NCI-H128 (cell line): ENCODE measurements around the gene FAM89B.
"Not testable (repeated sequence)": the region's sequence is repeated elsewhere in the genome, so short reads cannot be mapped to it uniquely, and the experiment has no call there.

Experiments used
- DNase-seq: peaks from one replicate; lab custom pipeline; 2025; ENCODE audit not compliant: unreplicated experiment; lab: John Stamatoyannopoulos, UW

Gene FAM89B

DNA sequence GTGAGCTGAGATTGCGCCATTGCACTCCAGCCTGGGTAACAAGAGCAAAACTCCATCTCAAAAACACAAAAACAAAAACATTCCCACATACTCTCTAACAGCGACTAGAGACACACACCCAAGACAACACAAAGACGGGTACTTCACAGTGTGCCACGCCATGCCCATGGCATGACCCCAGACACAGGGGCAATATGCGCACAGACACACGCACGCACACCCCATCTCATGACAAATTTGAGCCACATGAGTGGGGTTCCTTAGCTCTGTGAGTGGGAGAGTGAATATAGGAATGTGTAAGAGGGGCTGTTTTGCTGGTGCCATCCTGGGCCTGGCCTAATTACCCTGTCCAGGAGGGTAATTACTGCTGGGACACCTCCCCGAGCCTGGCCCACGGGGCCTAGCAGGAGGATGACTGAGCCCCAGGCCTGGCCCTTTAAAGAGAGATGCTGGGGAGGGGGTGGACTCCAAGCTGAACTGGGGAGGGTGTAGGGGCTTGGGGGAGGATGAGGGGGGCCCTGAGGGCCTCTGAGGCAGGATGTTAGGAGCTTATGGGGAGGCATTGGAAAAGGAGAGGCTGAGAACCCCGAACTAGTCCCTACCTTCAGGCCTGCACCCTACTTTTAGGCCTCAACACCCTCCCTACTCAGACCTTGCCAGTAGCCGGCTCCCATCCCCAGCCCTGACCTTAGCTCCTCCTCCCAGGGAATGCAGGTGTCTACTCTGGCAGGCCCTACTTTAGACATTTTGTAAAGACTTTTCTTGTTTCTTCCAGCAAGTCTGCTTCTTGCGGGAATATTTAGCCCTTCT lies 15.7 kb upstream of the FAM89B start:
- no peak for DNase-seq

DNA sequence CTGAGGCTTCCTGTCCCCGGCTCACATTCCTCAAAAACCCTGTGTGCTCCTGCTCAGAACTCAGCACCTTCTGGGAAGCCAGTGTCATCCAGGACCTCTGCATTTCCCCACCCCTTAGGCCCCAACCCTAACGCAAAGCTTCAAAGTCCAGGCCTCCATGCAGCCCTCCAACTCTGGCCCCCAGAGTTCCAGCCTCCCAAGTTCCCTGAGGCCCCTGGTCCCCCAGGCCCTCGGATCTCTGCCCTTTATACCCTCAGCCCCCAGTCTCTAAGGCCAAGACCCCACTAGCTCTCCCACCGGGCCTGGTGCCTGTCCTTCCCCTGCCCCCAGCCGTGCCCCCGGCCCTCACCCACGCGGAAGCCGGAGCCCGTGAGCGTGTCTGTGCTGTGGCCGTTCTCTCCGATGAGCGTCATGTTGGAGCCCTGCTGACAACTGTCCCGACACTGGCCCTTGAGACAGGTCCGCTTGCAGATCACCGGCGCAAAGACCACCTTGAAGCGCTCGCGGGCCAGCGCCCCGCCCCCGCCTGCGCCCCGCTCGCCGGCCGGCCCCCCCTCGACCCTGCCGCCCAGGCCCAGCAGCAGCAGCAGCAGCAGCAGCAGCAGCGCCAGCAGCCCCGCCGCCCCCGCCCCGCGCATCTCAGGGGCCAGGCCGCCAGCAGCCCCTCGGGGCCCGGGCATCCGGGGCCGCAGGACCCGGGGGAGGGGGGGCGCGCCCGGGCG lies 14.9 kb upstream of the FAM89B start:
- no peak for DNase-seq

DNA sequence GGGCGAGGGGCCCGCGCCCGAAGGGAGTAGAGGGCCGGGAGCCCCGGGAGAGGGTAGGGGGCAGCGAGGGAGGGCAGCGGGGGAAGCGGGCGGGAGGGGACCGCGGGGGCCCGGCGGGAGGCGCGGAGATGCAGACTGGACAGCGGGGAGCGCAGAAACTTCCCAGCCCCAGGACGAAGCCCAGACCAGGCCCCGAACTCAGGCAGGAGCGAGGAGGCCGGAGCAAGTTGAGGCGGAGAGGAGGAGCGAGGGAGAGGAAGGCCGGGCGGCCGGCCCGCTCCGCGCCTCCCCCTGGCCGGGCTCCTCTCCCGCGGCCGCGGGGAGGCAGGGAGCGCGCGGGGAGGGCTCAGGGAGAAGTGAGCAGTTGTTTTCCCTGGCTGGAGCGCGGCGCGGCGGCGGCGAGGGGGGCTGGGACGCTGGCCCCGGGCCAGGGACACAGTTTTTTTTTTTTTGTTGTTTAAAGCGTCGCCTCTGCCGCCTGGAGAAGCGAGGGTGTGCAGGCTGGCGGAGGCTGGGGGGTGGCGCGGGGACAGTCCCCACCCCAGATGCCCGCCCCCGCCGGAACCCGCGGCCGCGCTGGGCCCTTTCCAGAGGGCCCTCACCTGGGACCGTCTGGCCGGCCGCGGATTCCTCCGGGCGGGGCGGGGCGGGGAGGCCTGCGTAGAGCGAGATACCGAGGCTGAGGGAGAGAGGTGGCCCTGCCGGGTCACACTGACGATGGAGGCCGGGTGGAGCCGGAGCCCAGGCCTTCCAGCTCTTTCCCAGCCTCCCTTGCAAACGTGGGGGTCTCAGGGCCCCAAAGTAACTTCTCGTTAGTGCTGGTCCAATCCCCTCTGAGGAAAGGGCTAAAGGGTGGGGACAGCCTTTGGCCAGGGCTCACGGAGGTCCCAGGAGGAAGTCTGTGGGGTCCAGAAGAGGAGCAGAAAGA lies 14.1 kb upstream of the FAM89B start, which contains the start of gene LTBP3:
Gene LTBP3 (minus strand): TSS at position 358 of the 928 bp plus-strand sequence. CDS start 400 bp downstream, outside the sequence.
- DNase-seq = peak; percentile 48

DNA sequence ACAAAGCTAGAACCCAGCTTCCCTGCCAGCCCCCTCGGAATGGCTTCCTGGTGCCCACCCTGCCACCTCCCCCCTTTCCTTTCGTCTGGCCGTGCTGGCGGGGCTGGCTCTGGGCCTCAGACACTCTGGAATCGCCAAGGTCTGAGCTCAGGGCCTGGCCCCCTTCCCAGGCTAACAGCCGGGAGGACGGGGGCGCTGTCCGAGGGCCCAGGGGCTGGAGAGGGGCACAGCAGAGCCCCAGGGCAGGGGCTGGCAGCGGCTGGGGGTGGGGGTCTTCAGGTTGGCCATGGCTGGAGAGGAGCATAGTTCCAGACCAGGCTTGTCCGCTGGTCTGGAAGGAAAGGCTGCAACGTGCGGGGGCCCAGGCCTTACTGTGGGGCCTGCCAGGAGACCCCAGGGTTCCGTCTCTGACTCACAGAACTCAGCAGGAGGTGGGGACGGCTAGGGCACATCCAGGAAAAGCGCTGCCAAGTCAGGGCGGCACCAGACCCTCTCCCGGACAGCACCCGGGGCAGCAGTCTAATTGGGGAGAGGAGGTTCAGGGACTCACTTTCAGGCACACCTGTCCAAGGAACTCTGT lies 13.3 kb upstream of the FAM89B start:
- DNase-seq = no peak

DNA sequence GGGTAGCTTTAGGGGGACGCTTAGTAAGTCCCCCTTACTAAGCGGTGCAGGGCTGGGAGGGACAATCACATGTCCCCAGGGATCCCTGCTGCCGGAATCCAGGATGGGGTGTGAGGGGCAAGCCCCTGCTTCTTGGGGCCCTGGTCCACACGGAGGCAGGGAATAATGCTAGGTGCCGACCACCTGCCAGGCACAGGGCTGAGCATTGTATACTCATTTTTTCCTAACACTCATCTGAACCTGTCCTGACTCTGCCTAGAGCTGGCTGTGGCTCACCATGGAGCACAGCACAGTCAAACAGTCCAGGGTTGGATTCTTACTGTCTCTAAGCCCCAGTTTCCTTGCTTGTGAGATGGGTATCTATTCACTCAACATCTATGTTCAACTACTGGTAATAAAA lies 12.8 kb upstream of the FAM89B start:
- DNase-seq = no peak

DNA sequence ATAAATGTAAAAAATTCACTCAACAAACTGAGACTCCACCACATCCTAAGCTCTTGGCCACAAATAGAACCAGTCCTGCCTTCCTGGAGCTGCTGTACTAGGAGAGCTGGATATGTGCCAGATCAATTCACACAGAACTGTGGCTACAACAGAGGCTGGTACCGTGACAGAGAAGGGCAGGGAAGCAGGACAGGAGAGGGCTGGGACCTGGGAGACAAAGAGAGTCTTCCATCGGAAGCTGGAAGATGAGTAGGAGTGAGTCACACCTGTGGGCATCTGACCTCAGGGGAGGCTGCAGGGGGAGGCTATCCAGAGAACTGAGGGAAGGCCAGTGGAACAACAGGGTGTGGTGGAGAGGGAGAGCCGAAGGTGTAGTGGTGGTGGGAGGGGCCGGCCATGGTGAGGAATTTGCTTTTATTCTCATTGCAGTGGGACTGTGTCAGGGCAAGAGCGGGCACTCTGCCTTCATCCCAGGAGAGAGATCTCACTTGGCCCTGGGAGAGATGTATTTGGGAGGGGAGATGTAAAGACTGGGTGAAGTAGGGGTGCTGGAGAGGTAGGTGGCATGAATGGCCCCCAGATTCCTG lies 12.3 kb upstream of the FAM89B start:
- no peak for DNase-seq

DNA sequence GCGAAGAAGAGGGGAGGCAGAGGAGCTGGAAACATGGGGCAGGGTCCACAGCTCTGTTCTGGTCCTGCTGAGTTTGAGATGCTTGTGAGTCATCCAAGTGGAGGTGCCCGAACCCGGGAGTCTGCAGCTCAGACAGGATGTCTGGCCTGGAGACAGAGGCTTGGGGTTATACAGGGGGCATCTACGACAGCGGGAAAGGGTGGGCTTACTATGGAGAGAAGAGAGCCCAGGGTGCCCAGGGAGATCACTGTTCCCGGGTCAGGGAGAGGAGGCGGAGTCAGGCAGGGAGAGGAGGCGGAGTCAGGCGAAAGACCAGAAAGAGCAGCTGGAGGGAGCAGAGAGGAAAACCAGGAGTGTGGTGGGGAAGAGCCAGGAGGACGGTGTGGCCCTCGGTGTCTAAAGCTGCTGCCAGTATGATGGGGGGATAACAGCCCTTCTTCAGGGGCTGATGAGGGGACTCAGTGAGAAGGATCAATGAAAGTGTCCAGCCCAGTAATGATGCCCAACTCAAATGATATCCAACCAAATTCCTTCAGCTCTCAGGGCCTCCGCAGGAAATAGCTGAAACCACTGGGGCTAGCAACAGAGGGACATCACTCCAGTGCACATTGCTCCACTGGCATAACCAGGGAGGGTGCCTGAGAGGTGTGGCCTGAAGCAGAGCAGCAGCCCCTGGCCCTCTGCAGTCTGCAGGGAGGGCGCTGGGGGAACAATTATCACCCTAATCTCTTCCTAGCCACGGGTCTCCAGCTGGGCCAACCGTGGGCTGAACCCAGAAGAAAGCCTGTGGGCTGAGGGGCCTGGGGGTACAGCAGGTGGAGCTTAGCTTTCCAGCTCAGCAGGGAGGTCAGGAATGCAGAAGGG lies 11.6 kb upstream of the FAM89B start:
- DNase-seq = no peak

DNA sequence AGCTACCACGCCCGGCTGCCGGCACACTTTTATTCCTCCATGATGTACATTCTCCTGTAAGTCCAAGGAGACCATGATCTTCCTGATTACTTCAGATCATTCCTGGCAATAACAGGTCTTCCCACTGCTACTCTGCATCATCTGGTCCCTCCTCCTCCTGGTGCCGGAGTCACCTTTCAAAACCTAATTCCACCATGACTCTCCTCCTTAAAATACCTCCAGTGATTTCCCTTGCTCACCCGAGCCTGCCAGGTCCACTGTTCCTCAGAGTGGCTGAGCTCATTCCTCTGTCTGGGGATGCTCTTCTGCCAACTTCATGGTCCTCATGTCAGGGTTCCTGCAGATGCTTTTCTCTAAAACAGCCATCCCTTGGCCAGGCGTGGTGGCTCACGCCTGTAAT lies 10.3 kb upstream of the FAM89B start:
- DNase-seq = no peak

DNA sequence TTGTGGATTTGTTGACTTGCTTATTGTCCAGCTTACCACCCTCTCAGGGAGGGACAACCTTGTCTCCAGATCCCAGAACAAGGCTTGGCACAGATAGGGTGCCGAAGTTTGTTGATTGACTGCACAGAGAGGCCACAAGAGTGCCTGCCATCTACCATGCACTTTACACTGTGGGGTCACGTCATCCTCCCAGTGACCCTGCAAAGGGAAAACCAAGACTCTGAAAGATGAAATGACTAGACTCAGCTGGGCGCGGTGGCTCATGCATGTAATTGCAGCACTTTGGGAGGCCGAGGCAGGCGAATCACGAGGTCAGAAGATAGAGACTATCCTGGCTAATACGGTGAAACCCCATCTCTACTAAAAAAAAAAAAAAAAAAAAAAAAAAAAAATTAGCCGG lies 9.6 kb upstream of the FAM89B start:
- DNase-seq = no peak

DNA sequence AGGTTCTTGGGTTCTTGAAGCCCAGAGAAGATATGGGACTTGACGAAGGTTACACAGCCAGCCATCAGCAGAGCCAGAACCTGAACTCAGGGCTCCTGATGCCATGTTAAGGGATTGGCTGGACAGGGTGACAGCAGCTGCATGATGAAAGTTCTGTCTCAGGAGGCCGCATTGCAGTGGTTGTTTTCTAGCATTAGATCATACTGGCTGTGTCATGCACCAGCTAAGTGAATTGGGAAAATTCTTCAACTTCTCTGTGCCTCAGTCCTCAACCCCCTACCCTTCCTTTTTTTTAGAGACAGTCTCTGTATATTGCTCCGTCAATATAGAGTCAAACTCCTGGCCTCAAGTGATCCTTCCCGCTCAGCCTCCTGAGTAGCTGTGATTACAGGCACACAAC lies 8.7 kb upstream of the FAM89B start:
- DNase-seq = no peak

DNA sequence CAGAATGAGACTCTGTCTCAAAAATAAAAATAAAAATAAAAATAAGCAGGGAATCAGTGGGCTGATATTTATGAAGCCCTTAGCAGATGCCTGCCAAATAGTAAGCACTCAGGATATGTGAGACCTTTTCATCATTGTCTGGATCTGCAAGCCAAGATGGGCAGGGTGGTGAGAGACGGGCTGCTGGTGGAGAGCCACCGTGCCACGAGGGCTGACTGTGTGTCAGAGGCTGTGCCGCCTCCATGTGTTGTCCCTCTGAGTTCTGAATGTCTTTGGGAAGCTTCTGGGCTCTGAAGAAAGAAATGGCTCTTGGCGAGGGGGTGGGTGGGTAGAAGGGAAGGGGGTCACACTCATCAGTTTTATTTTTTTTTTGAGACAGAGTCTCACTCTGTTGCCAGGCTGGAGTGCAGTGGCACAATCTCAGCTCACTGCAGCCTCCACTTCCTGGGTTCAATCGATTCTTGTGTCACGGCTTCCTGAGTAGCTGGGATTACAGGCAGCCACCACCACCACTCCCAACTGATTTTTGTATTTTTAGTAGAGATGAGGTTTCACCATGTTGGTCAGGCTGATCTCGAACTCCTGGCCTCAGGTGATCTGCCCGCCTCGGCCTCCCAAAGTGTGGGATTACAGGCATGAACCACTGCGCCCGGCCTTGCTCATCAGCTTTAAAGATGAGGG lies 7.3 kb upstream of the FAM89B start:
- DNase-seq = not testable (repeated sequence)

DNA sequence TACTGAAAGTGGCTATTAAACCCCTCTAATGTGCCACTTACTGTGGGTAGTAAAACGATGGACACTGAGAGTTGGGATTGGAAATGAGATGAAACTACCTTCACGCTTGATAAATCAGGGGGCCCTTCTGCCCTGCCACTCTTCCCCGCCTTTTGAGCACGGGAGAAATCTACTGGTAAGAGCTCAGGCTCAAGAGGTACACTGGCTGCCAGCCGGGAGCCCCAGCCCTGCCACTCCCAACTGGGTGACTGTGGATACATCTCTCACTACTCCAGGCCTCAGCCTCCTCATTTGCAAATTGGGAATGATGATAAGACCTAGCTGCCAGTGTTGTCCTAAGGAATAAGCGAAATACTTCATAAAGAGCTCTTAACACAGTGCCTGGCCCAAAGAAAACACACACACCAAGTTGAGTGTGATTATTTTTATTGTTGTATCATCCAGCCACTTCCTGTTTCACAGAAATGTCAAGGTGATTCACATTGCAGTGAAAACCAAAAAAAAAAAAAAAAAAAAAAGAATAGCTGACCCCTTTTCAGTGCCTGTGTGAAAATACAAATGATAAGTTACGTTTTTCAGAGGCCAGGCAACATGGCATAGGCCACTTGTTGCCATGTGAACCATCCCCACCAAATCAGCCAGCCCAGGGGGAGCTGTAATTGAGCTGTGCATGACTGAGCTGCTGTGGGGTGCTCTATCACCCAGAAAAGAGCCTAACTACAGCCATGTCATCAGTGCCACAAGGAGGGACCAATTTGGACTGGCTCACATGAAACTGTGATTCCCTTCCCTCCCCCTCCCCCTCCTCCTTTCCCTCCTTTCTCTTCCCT lies 6.5 kb upstream of the FAM89B start:
- DNase-seq = no peak

DNA sequence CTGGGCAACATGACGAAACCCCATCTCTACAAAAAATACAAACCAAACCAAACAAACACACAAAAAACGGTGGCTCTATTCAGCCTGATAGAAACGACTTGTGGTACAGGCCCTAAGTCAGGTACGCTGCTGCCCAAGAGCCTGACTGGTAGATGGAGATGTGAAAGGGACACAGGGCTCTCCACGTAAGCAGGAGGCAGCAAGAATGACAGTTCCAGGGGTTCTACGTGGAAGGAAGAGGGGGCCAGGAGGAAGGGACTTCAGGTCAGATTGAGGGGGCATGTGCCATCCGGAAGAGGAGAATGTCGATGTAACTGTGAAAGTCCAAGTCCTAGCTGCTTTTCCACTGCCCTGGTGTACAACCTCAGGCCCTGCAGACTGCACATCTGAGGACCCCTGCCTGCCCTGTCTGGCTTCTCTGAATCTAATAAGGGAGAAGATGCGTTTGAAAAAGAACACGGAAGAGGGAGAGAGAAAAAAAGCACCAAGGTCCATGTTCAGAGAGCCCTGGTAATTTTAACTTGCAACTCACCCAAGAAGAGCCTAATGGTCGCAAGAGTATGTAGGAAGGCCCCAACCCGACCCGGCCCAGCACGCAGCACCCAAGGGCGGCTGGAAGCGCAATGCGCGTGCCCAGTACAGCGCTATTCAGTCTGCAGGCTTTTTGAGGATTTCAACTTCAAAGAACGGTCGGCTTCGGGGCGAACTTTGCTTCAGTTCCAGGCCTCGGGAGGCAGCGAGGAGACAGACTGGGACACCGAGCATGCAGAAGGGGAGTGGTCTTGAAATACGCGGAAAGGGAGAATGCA lies 3.0 kb upstream of the FAM89B start:
- DNase-seq = no peak

DNA sequence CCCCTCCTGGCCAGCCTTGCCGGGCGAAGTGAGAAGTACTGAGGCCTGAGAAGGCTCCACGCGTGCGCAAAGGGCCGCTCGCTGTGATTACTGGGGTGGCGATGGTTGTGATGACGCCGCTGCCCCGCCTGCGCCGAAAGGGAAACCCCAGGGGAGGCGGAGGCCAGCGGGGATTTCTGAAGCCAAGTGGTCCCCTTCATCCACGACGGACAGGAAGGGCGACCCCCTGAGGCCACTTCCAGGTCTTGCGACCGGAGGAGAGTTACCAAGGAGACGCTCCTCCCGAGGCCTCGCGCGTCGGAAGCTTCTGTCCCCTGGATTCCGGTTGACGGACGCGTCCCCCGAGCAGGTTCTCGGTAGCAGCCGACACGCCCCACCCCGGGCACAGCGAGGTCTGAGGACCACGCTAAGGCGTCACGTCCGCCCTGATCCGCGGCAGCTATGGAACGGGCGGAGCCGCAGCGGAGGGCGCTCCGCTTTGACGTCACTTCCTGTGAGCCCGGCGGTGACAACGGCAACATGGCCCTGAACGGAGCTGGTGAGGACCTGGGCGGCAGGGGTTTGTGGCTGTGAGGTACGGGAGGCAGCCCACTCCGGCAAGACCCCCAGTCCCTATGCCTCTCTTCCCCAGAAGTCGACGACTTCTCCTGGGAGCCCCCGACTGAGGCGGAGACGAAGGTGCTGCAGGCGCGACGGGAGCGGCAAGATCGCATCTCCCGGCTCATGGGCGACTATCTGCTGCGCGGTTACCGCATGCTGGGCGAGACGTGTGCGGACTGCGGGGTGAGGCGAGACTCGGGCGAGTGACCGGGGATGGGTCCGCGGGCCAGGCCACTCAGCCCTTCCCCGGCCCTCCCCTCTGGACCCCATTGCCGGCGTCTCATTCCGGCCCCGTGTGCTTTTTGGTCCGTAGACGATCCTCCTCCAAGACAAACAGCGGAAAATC lies 2.1 kb upstream of the FAM89B start, which contains the start of gene ZNRD2:
Gene ZNRD2 (plus strand): TSS at position 505 of the 946 bp plus-strand sequence. CDS start 15 bp downstream, at position 520.
- peak; percentile 96 for DNase-seq

DNA sequence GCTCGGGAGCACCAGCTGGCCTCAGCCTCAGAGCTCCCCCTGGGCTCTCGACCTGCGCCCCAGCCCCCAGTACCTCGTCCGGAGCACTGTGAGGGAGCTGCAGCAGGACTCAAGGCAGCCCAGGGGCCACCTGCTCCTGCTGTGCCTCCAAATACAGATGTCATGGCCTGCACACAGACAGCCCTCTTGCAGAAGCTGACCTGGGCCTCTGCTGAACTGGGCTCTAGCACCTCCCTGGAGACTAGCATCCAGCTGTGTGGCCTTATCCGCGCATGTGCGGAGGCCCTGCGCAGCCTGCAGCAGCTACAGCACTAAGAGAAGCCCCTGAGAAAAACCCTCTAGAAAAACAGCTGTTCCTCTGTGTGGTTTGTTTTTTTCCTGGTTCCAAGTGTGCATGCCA lies 918 bp upstream of the FAM89B start:
- no peak for DNase-seq

DNA sequence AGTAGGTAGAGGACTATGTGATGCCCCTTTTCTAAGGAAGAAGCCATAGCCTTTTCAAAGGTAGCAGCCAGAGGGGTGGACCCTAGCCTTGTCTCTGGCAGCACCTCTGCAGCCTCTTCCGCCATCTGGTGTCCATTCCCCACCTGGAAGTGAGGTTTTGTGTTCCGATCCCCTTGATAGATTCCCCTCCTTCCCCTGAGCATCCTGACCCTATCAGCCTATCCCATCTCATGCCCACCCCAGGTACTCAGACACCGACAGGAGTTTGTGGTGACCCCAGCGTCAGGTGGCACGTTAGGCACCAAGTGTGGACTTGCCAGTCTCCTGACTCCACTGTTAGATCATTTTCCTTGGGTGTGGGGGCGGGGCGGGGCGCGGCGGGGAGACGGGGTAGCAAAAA lies 398 bp upstream of the FAM89B start:
- peak; percentile 34 for DNase-seq
